ENCODE measurements around the gene MYO3B. TPM values are rescaled to one million over a fixed set of nuclear protein-coding genes. Genes with fewer than 3 reads are reported as not detected.

MYO3B gene
- total and polyA plus RNA-seq, 2 of the 8 experiments (the other 6 are each of a cell fraction or from before 2014, with no cell fraction given) = 0.17 to 0.19 TPM

DNA sequence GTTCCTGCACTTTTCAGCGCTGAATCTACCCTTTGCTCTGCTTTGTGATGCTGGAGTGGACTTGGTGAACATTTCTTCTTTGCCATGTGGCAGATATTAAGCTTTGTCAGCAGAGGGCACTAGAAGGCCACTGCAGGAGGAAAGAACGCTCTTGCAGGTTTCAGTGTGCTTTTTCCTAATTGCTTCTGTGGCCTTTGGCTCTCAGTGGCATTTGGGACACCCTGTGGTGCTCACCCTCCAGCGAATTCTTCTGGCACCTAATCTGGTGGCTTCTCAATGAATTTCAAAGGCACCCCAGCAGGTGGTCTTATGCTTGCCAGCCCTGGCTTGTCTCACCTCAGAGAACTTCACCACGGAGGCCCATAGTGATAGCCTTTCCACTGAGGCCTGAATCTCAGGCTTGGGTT lies 146.7 kb downstream of the MYO3B start (continued):
- TF ChIP-seq, protein P1, sequence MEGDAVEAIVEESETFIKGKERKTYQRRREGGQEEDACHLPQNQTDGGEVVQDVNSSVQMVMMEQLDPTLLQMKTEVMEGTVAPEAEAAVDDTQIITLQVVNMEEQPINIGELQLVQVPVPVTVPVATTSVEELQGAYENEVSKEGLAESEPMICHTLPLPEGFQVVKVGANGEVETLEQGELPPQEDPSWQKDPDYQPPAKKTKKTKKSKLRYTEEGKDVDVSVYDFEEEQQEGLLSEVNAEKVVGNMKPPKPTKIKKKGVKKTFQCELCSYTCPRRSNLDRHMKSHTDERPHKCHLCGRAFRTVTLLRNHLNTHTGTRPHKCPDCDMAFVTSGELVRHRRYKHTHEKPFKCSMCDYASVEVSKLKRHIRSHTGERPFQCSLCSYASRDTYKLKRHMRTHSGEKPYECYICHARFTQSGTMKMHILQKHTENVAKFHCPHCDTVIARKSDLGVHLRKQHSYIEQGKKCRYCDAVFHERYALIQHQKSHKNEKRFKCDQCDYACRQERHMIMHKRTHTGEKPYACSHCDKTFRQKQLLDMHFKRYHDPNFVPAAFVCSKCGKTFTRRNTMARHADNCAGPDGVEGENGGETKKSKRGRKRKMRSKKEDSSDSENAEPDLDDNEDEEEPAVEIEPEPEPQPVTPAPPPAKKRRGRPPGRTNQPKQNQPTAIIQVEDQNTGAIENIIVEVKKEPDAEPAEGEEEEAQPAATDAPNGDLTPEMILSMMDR (IDR thresholded peaks at IDR 0.05; ENCODE audit: control extremely low read depth in 1 of 3, insufficient read depth in 1 of 3, low read depth in 1 of 3, low read length in 3 of 3) = peak; percentile 19 to 95 (median 95)
- peak; percentile 61 for TF ChIP-seq TEAD4 (IDR thresholded peaks at IDR 0.05; ENCODE audit: low read depth, low read length)
- no peak for TF ChIP-seq POLR2A (IDR thresholded peaks at IDR 0.05; ENCODE audit: control extremely low read depth in 1 of 2, low read depth in 2 of 2, low read length in 2 of 2)
- TF ChIP-seq BCL11A (IDR thresholded peaks at IDR 0.05; ENCODE audit: low read depth in 2 of 2, low read length in 2 of 2) = no peak
- no peak for TF ChIP-seq NRF1 (IDR thresholded peaks at IDR 0.05; ENCODE audit: low read depth, low read length)
- no peak for TF ChIP-seq BRCA1 (IDR thresholded peaks at IDR 0.05; ENCODE audit: low read depth, low read length)
- TF ChIP-seq RBBP5 (IDR thresholded peaks at IDR 0.05; ENCODE audit: borderline replicate concordance, low read depth, low read length) = no peak
- TF ChIP-seq EGR1 (IDR thresholded peaks at IDR 0.05; ENCODE audit: borderline replicate concordance, low read depth, low read length) = peak; percentile 69; the same call in 1 of the 2 replicates
- TF ChIP-seq, protein P2, sequence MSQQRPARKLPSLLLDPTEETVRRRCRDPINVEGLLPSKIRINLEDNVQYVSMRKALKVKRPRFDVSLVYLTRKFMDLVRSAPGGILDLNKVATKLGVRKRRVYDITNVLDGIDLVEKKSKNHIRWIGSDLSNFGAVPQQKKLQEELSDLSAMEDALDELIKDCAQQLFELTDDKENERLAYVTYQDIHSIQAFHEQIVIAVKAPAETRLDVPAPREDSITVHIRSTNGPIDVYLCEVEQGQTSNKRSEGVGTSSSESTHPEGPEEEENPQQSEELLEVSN (IDR thresholded peaks at IDR 0.05) = no peak
- no peak for TF ChIP-seq FOSL1 (IDR thresholded peaks at IDR 0.05; ENCODE audit: insufficient read depth, low read depth, low read length)
- TF ChIP-seq, protein P3, sequence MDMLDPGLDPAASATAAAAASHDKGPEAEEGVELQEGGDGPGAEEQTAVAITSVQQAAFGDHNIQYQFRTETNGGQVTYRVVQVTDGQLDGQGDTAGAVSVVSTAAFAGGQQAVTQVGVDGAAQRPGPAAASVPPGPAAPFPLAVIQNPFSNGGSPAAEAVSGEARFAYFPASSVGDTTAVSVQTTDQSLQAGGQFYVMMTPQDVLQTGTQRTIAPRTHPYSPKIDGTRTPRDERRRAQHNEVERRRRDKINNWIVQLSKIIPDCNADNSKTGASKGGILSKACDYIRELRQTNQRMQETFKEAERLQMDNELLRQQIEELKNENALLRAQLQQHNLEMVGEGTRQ (IDR thresholded peaks at IDR 0.05; ENCODE audit: low read length) = no peak
- no peak for TF ChIP-seq HDAC6 (IDR thresholded peaks at IDR 0.05; ENCODE audit: low read depth, low read length)
- no peak for TF ChIP-seq MAFK (IDR thresholded peaks at IDR 0.05; ENCODE audit: low read depth, low read length)
- no peak for TF ChIP-seq TBP (IDR thresholded peaks at IDR 0.05; ENCODE audit: low read depth, low read length)
- TF ChIP-seq GTF2F1 (IDR thresholded peaks at IDR 0.05; ENCODE audit: borderline replicate concordance, low read depth, low read length) = no peak
- no peak for TF ChIP-seq KDM5A (IDR thresholded peaks at IDR 0.05; ENCODE audit: low read length)
- TF ChIP-seq, protein P4, sequence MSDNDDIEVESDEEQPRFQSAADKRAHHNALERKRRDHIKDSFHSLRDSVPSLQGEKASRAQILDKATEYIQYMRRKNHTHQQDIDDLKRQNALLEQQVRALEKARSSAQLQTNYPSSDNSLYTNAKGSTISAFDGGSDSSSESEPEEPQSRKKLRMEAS (IDR thresholded peaks at IDR 0.05) = peak; percentile 68; the same call in 1 of the 2 replicates
- no peak for TF ChIP-seq RFX5 (IDR thresholded peaks at IDR 0.05; ENCODE audit: borderline replicate concordance, low read depth, low read length)
- TF ChIP-seq SIRT6 (IDR thresholded peaks at IDR 0.05; ENCODE audit: low read length) = no peak
- no peak for TF ChIP-seq KDM4A (IDR thresholded peaks at IDR 0.05; ENCODE audit: low read depth, low read length, severe bottlenecking)
- no peak for TF ChIP-seq SP1 (IDR thresholded peaks at IDR 0.05; ENCODE audit: low read depth, low read length)
- no peak for TF ChIP-seq POLR2AphosphoS5 (IDR thresholded peaks at IDR 0.05; ENCODE audit: low read depth, low read length)
- TF ChIP-seq TCF12 (IDR thresholded peaks at IDR 0.05; ENCODE audit: low read depth, low read length) = no peak
